ENCODE results near the gene ADSS1.
A peak's percentile ranks its signal among the peaks of the same experiment; 100 is the strongest.

GRCh38 chr14:104735830-104736642 is 12.0 kb downstream of the ADSS1 start:
- peak; percentile 94 for TF ChIP-seq POLR2AphosphoS5 (IDR thresholded peaks at IDR 0.05)
- TF ChIP-seq CTCF (IDR thresholded peaks at IDR 0.05) = no peak
- TF ChIP-seq POLR2A (IDR thresholded peaks at IDR 0.05) = peak in 1 of 2 donors; percentile 30
- no peak for TF ChIP-seq EP300 (IDR thresholded peaks at IDR 0.05)
